NK-92 (cell line): ENCODE measurements around the gene TREML4.

Experiments
- DNase-seq: peaks from one replicate; lab custom pipeline; 2025; ENCODE audit not compliant: unreplicated experiment; lab: John Stamatoyannopoulos, UW

TREML4 gene

DNA sequence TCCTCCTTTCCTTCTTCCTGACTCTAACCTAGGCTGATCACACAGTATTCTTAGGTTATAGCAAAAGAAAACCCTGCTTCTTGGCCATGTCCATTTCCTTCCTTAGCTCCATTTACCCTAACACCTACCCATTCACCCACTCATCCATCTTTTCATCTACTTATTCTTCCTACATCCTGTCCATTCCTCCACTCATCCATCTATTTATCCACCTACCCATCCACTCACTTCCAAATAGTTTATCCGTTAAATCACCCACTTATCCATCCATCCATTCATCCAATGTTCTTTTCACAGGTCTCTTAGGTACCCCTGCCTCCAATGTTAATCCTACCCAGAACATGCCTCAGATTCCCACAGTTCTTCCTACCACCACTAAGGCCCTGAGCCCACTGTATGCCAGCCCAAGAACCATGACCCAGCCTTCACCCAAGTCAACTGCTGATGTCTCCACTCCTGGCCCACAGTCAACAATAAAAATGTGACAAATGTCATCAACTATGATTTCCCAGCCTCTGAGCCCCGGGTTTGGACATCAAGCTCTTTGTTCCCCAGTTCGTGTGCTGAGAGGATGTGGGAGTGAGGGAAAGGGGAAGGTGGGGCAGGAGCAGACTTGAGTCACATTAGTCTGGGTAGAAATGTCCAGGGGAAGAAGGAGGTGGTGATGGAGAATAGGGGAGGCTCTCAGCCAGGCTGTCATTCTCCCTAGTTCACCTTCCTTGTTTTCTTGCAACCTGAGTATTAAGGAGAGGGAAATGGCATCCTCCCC lies 24.4 kb downstream of the TREML4 start:
- DNase-seq = no peak

DNA sequence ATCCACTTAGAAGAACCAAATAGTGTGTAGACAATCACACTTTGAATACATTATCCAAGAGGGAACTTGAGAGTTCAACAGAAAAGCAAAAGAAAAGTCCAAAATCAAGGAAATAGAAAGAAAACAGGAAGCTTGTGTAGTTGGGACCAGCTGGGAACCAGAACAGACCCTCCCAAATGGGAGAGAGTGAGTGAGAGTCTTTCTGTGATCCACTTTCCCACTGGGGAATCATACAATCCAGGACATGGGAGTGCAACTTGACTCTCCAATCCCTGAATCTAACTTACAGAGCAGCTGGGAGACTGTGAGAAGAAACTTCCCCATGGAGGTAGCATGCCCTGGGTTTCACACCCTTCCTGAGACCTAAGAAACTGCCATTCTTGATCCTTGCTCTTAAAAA lies 27.0 kb downstream of the TREML4 start:
- no peak for DNase-seq

DNA sequence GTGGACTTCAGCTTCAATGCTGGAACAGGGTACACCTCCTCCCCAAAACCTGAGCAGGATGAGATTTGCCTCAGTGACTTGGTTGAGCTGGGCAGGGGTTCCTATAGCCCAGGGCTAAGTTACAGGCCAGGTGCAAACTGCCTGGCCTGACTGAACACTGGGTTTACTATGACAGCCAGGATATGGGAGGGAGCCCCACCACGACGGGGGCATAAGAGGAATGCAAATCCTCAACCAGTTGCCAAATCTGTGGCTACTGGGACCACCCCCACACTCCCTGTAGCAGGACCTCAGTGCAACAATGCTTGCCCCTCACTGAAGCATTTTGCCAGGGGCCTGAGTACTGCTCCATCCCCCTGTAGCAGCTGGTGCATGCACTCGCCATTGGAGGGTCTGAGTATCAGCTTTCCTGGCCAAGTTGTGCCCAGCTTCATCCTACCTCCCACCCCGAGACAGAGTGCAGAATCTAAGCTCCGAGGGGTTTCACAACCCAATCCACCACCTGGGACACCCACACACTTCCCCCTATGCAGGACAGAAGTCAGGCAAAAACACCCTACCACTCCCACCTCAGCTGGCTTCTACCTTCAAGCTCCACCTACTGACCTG lies 27.6 kb downstream of the TREML4 start:
- DNase-seq = no peak

DNA sequence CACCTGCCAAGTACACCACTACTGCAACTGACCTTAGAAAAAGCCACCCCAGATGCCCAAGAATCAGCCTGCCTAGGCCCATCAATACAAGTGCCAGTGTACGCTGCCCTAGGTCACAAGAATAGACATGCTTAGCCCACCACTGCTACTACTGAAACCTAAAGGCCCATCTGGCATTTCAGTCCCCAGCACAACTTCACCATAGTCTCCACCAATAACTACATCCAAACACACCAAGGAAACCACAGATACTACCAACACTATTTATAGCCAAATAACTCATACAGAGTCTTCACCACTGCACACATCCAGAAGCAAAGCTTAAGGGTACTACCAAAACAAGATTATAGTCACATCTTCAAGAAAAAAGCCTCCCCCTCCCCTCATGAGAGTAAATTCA lies 28.2 kb downstream of the TREML4 start:
- no peak for DNase-seq

DNA sequence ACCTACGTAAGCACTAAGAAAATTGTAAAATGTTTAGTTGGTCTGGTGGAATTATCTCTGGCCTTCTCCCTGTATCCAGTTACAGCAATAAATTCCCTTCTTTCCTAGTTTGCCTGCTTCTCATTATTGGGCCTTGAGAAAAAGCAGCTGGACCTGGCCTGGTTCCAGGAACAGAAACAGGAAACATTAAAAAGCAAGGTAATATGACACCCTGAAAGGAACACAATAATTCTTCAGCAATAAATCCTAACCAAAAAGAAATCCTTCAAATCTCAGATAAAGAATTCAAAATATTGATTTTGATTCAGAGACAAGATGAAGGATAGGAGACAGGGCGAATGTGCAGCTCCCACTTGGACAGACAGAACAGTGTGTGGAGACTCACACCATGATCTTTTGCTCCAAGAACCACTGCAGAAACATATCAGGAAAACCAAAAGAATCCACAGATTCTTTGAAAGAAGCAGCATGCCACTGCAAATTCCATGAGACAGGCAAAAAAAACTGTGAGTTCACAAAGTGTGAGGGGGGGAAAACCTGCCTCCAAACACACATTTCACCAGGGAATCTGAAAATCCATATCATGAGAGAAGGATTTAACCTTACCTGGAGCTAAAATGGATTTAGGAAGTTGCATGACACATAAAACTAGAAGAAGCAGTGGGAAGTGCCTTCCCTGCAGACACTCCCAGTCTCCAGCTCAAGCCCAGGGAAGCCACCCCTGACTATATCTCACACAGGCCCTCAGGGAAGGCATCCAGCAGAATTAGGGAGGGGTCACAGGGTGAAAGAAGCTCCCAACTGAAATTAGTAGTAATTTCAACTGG lies 29.4 kb downstream of the TREML4 start:
- DNase-seq = no peak

DNA sequence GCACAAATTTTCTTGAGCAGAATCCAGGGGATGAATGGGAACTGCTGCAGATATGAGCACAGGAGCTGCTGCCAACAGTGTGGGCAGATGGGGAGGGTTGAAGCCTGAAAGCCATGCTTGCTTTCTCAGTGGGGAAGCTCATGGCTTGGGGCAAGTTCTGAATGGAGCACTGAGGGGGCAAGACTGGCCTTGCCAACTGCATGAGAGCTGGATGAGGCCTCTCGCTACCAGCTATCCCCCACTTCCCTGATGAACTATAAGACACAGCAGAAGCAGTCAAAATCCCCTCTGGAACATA lies 30.0 kb downstream of the TREML4 start:
- DNase-seq = no peak

DNA sequence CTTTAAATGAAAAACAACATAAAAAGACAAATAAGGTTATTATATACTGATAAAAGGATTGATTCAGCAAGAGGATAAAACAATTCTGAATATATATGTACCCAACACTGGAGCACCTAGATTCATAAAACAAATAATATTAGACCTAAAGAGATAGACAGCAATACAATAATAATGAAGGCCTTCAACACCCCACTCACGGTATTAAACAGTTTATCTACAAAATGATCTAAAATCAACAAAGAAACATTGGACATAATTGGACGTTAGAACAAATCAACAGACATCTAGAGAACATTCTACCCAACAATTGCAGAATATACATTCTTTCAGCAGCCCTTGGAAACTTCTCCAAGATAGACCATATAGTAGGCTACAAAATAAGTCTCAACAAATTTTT lies 34.3 kb downstream of the TREML4 start:
- DNase-seq = no peak

DNA sequence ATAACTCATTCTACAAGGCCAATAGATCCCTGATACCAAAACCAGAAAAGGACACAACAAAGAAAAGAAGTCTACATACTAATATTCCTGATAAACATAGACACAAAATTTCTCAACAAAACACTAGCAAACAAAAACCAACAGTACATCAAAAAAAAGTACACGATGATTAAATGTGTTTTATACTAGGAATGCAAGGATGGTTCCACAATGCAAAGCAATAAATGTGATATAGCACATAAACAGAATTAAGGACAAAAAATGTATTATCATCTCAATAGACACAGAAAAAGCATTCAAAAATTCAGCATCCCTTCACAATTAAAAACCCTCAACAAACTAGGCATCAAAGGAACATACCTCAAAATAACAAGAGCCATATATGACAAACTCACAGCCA lies 35.1 kb downstream of the TREML4 start:
- DNase-seq = no peak

DNA sequence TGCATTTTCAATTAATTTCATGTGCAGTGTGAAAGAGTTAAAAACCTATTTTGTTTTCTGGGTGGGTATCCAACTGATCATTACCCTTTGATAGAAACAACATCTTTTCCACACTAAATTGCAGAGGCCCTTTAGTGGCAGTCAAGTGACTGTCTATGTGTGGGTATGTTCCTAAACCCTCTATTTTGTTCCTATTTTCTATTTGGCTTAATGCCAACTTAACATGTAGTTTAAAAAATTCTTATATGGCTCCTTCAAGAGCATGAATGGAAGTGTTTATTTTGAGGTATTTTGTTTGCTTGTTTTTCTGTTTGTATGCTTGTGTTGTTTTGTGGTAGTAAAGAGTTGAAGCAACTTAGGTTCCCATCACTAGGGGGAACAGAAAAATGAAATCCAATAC lies 38.4 kb downstream of the TREML4 start:
- no peak for DNase-seq

DNA sequence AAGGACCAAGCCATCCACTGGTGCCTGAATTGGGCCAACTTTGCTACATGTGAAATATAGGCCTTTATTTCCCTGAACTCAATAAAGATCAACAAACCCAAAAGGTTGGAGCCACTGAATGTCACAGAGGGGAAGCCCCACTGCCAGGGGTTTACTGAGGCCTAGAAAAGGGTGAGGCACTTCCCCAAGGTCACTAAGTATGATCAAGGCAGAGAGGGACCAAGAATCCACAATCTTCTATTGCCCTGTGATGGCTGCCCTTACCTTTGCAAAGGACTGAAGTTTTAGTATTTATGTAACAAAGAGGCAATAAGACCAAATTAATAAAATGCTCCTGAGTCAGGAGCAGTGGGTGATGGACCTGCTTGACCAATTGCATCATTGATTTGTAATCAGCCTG lies 40.3 kb downstream of the TREML4 start:
- no peak for DNase-seq

DNA sequence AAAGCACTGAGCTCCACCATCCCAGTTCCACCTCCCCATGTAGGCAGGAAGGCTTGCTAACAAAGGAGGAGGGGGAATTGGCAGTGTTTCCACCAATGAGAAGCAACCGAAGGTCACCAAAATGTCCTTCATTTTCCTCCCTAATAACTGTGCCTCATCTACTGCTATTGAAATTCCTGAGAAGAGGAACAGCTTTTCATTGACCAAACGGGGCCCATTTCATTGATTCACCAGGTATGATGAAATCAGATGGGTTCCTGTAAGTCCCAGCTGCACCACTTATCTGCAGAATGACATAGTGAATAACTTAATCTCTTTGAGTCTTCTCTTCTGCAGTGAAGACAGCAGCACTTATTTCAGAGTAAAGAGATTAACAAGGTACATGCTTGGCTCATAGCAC lies 41.0 kb downstream of the TREML4 start:
- DNase-seq = no peak

DNA sequence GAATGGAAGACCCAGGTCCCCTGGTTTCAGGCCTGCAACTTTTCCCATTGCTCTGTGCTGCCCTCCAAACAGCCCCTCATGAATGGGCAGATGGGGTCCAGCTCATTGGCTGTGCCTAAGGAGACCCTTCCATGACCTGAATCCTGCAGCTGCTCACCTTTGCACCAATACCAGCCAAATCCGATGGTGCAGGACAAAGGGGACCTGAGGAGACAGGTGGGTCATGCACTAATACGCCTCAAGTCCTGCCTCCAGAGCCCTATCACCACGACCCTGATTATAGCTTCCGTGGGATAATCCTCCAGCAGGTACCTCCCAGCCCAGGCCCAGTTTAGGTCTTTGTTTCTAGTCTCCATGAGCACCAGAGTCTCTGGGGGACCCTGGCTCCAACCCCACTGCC lies 41.6 kb downstream of the TREML4 start:
- no peak for DNase-seq

DNA sequence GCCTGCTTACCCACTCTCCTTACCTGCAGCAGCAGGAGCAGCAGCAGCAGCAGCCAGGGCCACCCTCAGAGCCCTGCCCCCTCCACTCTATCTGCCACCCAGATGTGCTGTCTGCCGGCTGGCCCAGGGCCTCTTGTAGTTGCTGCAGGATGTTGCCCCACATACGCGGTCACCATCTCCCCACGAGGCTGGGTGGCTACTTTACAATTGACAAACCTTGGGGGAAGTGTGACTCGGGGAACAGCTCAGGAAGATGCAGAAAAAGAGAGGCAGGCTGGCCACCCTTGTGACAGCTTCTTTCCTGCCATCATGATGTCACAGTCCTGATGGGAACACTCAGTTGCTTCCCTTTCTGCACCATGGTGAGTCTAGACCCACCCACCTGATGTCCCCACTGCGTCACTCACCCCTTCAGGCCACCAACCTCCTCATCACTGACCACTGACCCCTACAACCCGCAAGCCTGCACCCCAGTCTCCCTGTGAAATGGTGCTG lies 43.8 kb downstream of the TREML4 start:
- DNase-seq = no peak

DNA sequence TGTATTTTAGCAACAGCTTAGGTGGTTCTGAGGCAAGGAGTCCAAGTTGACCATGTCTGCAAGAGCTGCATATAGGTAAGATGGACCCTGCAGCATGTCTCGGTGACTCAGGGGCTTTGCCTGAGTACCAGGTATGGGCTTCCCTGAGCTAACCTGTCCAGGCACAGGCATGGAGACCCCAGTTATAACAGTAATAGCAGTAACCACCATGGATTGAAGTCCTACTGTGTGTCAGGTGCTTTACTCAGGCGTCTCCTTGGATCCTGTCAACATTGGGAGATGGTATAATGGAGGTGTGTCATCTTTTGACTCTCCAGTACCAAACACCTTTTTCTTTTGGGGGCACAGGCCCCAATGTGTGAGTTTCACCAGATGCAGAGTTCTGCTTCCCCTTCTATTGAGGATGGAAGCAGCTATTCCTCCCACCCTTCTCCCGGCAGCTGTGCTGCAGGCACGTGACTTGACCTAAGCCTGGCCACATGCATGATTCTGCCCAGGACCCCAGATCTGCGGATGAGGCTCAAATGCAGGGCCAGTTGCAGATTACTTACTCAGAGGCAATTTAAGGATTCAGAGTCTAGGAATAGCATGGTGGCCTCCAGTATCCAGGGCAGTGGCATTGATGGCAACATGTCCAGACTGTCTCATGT lies 44.6 kb downstream of the TREML4 start:
- DNase-seq = no peak

DNA sequence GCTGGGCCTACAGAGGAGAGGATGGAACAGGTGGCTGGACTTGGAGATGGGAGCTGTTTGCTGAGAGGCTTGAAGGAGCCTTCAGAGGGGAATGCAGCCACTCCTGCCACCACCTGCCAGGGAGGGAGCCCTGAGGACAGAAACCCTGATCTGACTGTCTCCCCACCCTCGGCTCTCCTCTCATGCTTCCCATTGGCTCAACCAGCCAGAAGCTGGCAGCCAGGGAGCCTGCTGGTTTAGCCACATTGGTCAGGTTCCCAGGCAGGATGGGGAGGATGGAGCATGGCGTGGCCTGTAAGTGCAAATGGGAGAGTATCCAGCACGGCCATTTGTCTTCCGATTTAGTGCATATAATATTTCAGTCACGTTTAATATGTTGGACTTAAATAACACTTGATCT lies 45.6 kb downstream of the TREML4 start:
- no peak for DNase-seq

DNA sequence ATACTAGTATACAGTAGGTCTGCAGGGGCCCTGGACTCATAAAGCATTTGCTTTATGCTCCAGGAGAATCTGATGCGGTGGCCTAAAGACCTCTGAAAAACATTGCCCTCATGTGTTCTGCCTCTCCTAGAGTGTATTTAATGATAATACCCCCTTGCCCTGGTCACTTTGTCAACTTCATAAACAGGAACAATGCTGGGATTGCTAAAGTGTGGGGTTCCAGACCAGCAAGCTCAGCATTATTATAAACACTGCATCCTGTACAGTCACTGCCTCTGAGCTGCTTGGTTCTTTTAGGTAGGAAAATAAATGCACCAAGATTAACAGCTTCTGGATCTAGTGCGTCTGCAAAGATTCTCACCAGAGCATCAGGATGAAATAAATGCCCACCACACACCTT lies 46.1 kb downstream of the TREML4 start:
- no peak for DNase-seq

DNA sequence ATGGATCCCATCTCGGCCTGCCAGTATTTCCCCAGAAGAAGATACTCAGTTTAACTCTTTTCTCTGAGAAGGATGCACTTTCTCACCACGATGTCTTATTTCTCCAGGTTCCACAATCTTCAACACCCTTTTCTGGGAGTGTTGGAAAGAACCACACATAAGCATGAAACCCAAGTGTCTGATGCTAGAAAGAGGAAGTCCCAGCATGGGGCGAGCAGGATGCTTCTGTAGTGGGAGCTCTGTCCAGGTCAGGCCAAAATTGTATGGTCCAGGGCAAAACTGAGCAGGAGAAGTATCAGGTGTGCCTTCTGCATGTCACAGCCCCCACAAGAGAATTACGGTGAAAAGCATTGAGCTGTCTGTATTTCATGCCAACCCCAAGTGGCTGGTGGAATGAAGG lies 47.3 kb downstream of the TREML4 start:
- DNase-seq = no peak

DNA sequence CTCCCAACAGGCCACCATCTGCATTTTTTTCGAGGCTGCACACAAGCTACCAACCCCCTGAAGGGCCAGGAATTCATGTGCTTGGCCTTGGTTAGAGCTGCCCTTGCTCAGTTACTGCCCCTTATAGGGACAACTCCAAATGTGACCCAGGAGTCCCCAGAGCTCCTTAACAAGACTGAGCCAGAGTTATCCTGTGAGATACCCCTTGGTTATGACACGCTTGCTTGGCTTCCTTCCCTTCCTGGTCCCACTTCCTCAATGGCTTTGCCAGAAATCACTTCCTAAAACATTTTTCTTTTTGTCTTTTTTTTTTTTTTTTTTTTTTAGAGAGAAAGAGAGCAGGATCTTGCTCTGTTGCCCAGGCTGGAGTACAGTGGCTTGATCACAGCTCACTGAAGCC lies 49.5 kb downstream of the TREML4 start:
- no peak for DNase-seq

DNA sequence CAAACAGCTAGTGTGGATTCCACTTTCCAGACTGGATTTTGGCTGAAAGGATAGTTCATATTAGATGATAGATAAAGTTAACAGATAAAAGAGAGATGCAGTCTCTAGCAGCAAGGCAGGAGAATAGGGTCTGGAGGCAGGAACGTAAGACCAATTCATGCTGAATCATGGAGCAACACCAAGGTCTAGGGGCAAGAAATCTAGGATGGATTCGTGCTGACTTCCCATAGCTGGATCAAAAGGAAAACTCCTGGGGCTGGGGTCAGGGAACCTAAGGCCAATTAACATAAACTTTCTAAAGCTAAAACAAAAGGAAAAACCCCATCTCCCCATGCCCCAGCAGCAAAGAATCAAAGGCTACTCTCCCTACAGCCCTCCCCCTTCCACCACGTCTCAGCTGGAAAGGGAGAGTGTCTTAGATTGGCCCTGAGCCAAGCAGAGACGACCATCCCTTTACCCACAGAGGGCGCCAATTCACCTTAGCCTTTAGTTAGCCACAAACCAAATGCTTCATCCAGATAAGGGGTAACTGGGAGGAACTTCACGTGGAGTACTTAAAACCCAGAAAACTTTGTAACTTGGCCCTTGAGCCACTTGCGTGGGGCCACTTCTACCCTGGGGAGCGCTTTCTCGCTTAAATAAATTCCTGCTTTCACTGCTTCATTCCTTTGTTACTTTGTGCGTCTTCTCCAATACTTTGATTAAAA lies 50.7 kb downstream of the TREML4 start:
- no peak for DNase-seq

DNA sequence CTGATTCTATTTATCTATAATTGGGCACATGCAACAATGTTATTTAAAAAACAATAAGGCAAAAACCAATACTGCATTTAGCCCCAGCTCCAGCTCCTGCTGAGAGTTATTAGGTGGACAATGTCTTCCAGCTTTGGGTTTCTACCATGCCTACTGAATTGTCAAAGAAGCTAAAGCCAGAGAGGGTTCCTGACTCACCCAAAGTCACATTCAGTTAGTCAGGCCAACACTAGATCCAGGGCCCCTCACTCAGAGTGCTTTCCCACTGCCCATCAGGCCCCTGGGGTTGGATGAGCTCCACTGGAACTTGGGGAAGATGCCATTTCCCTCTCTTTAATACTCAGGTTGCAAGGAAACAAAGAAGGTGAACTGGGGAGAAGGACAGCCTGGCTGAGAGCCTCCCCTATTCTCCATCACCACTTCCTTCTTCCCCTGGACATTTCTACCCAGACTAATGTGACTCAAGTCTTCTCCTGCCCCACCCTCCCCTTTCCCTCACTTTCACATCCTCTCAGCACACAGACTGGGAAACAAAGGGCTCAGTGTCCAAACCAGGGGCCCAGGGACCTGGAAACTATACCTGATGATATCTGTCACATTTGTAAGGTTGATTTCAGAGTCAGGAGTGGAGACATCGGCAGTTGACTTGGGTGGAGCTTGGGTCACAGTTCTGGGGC lies 52.4 kb downstream of the TREML4 start:
- no peak for DNase-seq

DNA sequence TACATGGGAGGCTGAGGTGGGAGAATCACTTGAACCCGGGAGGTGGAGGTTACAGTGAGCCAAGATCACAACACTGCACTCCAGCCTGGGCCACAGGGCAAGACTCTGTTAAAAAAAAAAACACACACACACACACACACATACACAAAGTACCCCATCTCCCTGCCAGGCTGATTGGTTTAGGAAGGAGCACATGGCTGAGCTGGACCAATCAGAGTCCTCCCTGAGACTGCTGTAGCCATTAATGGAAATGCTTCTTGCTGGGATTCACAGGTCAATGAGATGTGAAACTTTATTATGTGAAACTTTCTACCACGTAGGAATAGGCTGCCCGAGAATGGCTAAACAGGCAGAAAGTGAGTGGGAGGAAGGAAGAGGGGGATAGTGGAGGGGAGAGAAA lies 55.5 kb downstream of the TREML4 start:
- no peak for DNase-seq
